GM23338 (cell line): ENCODE measurements around the gene SH3PXD2B. TPM values are rescaled to one million over a fixed set of nuclear protein-coding genes. Genes with fewer than 3 reads are reported as not detected.

Experiments
- ATAC-seq: fragments of 200-7000 bp; cut with Tn5 transposase; 3 replicates; pipeline ENCODE4 v1.9.1; 2020
- DNase-seq: peaks from one replicate; pipeline ENCODE4 v3.0.0-alpha.2; 2015; ENCODE audit warnings: low spot score
- H2AFZ ChIP-seq: fragments of 200-600 bp; sonication (generic); 2 replicates; pipeline ENCODE4 v1.8.0; 2016; ENCODE audit warnings: antibody characterized with exemption, mild to moderate bottlenecking, moderate library complexity
- H3F3A ChIP-seq: fragments of 200-600 bp; sonication (generic); replicated peaks from 2 replicates; pipeline ENCODE4 v1.8.0; 2017; ENCODE audit warnings: antibody characterized with exemption, mixed run types, low read depth
- H3K27ac ChIP-seq: fragments of 200-600 bp; sonication (generic); 2 replicates; pipeline ENCODE4 v1.6.1; 2016; ENCODE audit warnings: low read depth
- H3K27me3 ChIP-seq: fragments of 200-600 bp; sonication (generic); 2 replicates; pipeline ENCODE4 v1.8.0; 2016; ENCODE audit warnings: mild to moderate bottlenecking, mixed run types, moderate library complexity; ENCODE audit not compliant: insufficient read depth
- H3K36me3 ChIP-seq: fragments of 200-600 bp; sonication (generic); 2 replicates; pipeline ENCODE4 v1.8.0; 2016; ENCODE audit warnings: mild to moderate bottlenecking; ENCODE audit not compliant: insufficient read depth
- H3K4me1 ChIP-seq: fragments of 200-600 bp; sonication (generic); 2 replicates; pipeline ENCODE4 v1.8.0; 2016; ENCODE audit warnings: mild to moderate bottlenecking, moderate library complexity; ENCODE audit not compliant: insufficient read depth
- H3K4me2 ChIP-seq: fragments of 200-600 bp; sonication (generic); 2 replicates; pipeline ENCODE4 v1.7.1; 2017; ENCODE audit warnings: mixed run types
- H3K4me3 ChIP-seq: fragments of 200-600 bp; sonication (generic); 2 replicates; pipeline ENCODE4 v1.6.1; 2016; ENCODE audit warnings: mixed run types
- H3K79me2 ChIP-seq: fragments of 200-600 bp; sonication (generic); replicated peaks from 2 replicates; pipeline ENCODE4 v1.8.0; 2017; ENCODE audit warnings: mild to moderate bottlenecking; ENCODE audit not compliant: insufficient read depth
- H3K9me2 ChIP-seq: fragments of 200-600 bp; sonication (generic); 2 replicates; pipeline ENCODE4 v1.8.0; 2017; ENCODE audit not compliant: insufficient read depth
- H4K20me1 ChIP-seq: fragments of 200-600 bp; sonication (generic); replicated peaks from 2 replicates; pipeline ENCODE4 v1.8.0; 2017; ENCODE audit warnings: mild to moderate bottlenecking; ENCODE audit not compliant: insufficient read depth
- H3K27ac Mint-ChIP-seq: 2 replicates; pipeline ENCODE4 v1.8.0; 2020; ENCODE audit warnings: inconsistent platforms, mild to moderate bottlenecking, moderate library complexity, mixed read lengths
- H3K27me3 Mint-ChIP-seq: 3 replicates; pipeline ENCODE4 v1.8.0; 2022; ENCODE audit warnings: low read depth, mild to moderate bottlenecking, moderate library complexity, mixed read lengths, inconsistent platforms; ENCODE audit not compliant: insufficient read depth, poor library complexity
- H3K36me3 Mint-ChIP-seq: 3 replicates; pipeline ENCODE4 v1.8.0; 2021; ENCODE audit warnings: low read depth, mild to moderate bottlenecking, inconsistent platforms, moderate library complexity, mixed read lengths
- H3K4me1 Mint-ChIP-seq: 3 replicates; pipeline ENCODE4 v1.8.0; 2020; ENCODE audit warnings: mild to moderate bottlenecking, inconsistent platforms, mixed read lengths
- H3K4me3 Mint-ChIP-seq: 3 replicates; pipeline ENCODE4 v1.8.0; 2021; ENCODE audit warnings: moderate library complexity, mild to moderate bottlenecking, inconsistent platforms, mixed read lengths
- H3K9me3 Mint-ChIP-seq: 3 replicates; pipeline ENCODE4 v1.8.0; 2020; ENCODE audit warnings: moderate library complexity, mild to moderate bottlenecking, inconsistent platforms, mixed read lengths
- CREB1 ChIP-seq: fragments of 250-450 bp; sonication (Bioruptor Pico); IDR thresholded peaks from 2 replicates; pipeline ENCODE4 v1.5.0; 2020; ENCODE audit warnings: low read depth, mild to moderate bottlenecking, moderate library complexity
- CTCF ChIP-seq, 2 experiments: fragments of 200-600 bp in 1 of 2; sonication (generic) in 1 of 2; conservative IDR thresholded peaks; 2 replicates each; pipeline versions ENCODE4 v1.5.1 to v1.6.1; 2016 to 2017; ENCODE audit warnings: antibody characterized with exemption in 2 of 2, low read depth in 2 of 2, mild to moderate bottlenecking in 2 of 2, moderate library complexity in 1 of 2
- ETS1 ChIP-seq: IDR thresholded peaks from 2 replicates; pipeline ENCODE4 v1.6.1; 2016; ENCODE audit warnings: antibody characterized with exemption
- EZH2 ChIP-seq: fragments of 200-600 bp; sonication (generic); IDR thresholded peaks from one replicate; pipeline ENCODE4 v1.8.0; 2017; ENCODE audit warnings: antibody characterized with exemption, mild to moderate bottlenecking, low read depth; ENCODE audit not compliant: unreplicated experiment
- EZH2phosphoT487 ChIP-seq: fragments of 200-600 bp; sonication (generic); IDR thresholded peaks from one replicate; pipeline ENCODE4 v1.8.1; 2018; ENCODE audit warnings: antibody characterized with exemption; ENCODE audit not compliant: unreplicated experiment
- JUNB ChIP-seq: IDR thresholded peaks from one replicate; pipeline ENCODE4 v1.6.1; 2016; ENCODE audit warnings: antibody characterized with exemption; ENCODE audit not compliant: unreplicated experiment
- NANOG ChIP-seq: IDR thresholded peaks from 2 replicates; pipeline ENCODE4 v1.6.1; 2016; ENCODE audit warnings: antibody characterized with exemption, borderline replicate concordance
- POLR2AphosphoS5 ChIP-seq: IDR thresholded peaks from 2 replicates; pipeline ENCODE4 v1.6.1; 2016; ENCODE audit warnings: antibody characterized with exemption, low read depth
- REST ChIP-seq: IDR thresholded peaks from one replicate; pipeline ENCODE4 v1.6.1; 2018; ENCODE audit warnings: antibody characterized with exemption; ENCODE audit not compliant: unreplicated experiment
- STAT1 ChIP-seq: IDR thresholded peaks from one replicate; pipeline ENCODE4 v1.6.1; 2016; ENCODE audit warnings: antibody characterized with exemption; ENCODE audit not compliant: unreplicated experiment
- ZNF114 ChIP-seq: fragments of 250-450 bp; sonication (Bioruptor Pico); IDR thresholded peaks from 2 replicates; pipeline ENCODE4 v1.5.0; 2020; ENCODE audit warnings: mild to moderate bottlenecking, moderate library complexity
- ZNF331 ChIP-seq: fragments of 250-450 bp; sonication (Bioruptor Pico); IDR thresholded peaks from 2 replicates; pipeline ENCODE4 v1.5.0; 2020; ENCODE audit warnings: low read depth, mild to moderate bottlenecking, moderate library complexity
- ZNF462 ChIP-seq: fragments of 250-450 bp; sonication (Bioruptor Pico); IDR thresholded peaks from 2 replicates; pipeline ENCODE4 v1.5.0; 2020; ENCODE audit warnings: mild to moderate bottlenecking, moderate library complexity
- polyA plus RNA-seq: library from polyadenylated mRNA; unstranded; fragments of >200 nt; fragmentation: Nextera tagmentation; extraction: Ambion mirVana; gene quantifications from 2 replicates; pipeline ENCODE4 v1.2.1, GENCODE V29; 2016
- total RNA-seq: library from RNA; depleted of rRNA; stranded (reverse); fragments of >200 nt; shearing (Covaris generic); gene quantifications from 2 replicates; pipeline ENCODE4 v1.2.3, GENCODE V29; 2014

SH3PXD2B gene
- total and polyA plus RNA-seq, 2 experiments from 2014 or later = 40.2 to 52.5 TPM

- no peaks in the 10 kb centered on the region for H3K9me3 Mint-ChIP-seq
- H3K4me2 ChIP-seq = no peak overlapping the region
- H3K27ac ChIP-seq = no peak overlapping the region
- peaks cover 3% of the 10 kb centered on the region for H3K27me3 Mint-ChIP-seq
- H3K4me1 Mint-ChIP-seq = no peaks in the 10 kb centered on the region
- H3K27me3 ChIP-seq = no peaks in the 10 kb centered on the region
- no peaks in the 10 kb centered on the region for H3K36me3 Mint-ChIP-seq
- H2AFZ ChIP-seq = no peak overlapping the region
- H3K4me1 ChIP-seq = no peaks in the 10 kb centered on the region
- no peaks in the 10 kb centered on the region for H3F3A ChIP-seq
- H3K9me2 ChIP-seq = no peaks in the 10 kb centered on the region
- no peaks in the 10 kb centered on the region for H3K79me2 ChIP-seq
- no peaks in the 10 kb centered on the region for H4K20me1 ChIP-seq
- TF ChIP-seq NANOG (no peak), ETS1 (no peak), ZNF114 (CRISPR knock-in tag) (no peak), EZH2 (no peak), CREB1 (CRISPR knock-in tag) (no peak), POLR2AphosphoS5 (no peak), REST (no peak), EZH2phosphoT487 (no peak), ZNF331 (CRISPR knock-in tag) (no peak), STAT1 (no peak), CTCF (conservative IDR thresholded peaks at IDR 0.05; ENCODE audit: low read depth in 2 of 2) (no peak), ZNF462 (CRISPR knock-in tag) (no peak), JUNB (no peak)
- no peak overlapping the region for H3K4me3 Mint-ChIP-seq
- ATAC-seq = no peak
- H3K27ac Mint-ChIP-seq = no peak overlapping the region
- H3K36me3 ChIP-seq = no peaks in the 10 kb centered on the region
- DNase-seq = no peak
- no peak overlapping the region for H3K4me3 ChIP-seq
Measured at GRCh38 chr5:172319708-172320441, 134.4 kb downstream of the SH3PXD2B start.
